Measurements from ENCODE around the gene KCNC3.

Gene KCNC3

GRCh38 chr19:50334741-50335421, 5.7 kb upstream of the KCNC3 start:
- no peak for TF ChIP-seq EZH2 (IDR thresholded peaks at IDR 0.05; ENCODE audit: borderline replicate concordance, low read length)
- TF ChIP-seq, protein P1, sequence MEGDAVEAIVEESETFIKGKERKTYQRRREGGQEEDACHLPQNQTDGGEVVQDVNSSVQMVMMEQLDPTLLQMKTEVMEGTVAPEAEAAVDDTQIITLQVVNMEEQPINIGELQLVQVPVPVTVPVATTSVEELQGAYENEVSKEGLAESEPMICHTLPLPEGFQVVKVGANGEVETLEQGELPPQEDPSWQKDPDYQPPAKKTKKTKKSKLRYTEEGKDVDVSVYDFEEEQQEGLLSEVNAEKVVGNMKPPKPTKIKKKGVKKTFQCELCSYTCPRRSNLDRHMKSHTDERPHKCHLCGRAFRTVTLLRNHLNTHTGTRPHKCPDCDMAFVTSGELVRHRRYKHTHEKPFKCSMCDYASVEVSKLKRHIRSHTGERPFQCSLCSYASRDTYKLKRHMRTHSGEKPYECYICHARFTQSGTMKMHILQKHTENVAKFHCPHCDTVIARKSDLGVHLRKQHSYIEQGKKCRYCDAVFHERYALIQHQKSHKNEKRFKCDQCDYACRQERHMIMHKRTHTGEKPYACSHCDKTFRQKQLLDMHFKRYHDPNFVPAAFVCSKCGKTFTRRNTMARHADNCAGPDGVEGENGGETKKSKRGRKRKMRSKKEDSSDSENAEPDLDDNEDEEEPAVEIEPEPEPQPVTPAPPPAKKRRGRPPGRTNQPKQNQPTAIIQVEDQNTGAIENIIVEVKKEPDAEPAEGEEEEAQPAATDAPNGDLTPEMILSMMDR (IDR thresholded peaks at IDR 0.05; ENCODE audit: low read length): no peak
- Histone ChIP-seq H3K4me1 (ENCODE audit: insufficient read depth, low read length, severe bottlenecking) (peaks cover 48% of the 10 kb centered on the region), H3K4me2 (ENCODE audit: low read length) (no peak overlapping the region)

GRCh38 chr19:50333737-50334617, 4.8 kb upstream of the KCNC3 start:
- H3K9ac ChIP-seq (ENCODE audit: low read length): peak overlapping the region; percentile 61
- peaks cover 51% of the 10 kb centered on the region for H3K4me1 ChIP-seq (ENCODE audit: insufficient read depth, low read length, severe bottlenecking)
- no peak overlapping the region for H2AFZ ChIP-seq (ENCODE audit: low read length)
- peak overlapping the region; percentile 87 for H3K27ac ChIP-seq (ENCODE audit: low read depth, low read length, poor library complexity, severe bottlenecking)
- peak overlapping the region; percentile 87 for H3K4me2 ChIP-seq (ENCODE audit: low read length)
- peak overlapping the region; percentile 69 for H3K4me3 ChIP-seq (ENCODE audit: low read depth, low read length, poor library complexity, severe bottlenecking)
- H4K20me1 ChIP-seq (ENCODE audit: insufficient read depth, low read length): no peaks in the 10 kb centered on the region
- no peaks in the 10 kb centered on the region for H3K27me3 ChIP-seq (ENCODE audit: insufficient read depth, low read length)
- TF ChIP-seq, protein P1 (IDR thresholded peaks at IDR 0.05; ENCODE audit: low read length): no peak
- TF ChIP-seq EZH2 (IDR thresholded peaks at IDR 0.05; ENCODE audit: borderline replicate concordance, low read length): no peak
- no peaks in the 10 kb centered on the region for H3K79me2 ChIP-seq (ENCODE audit: insufficient read depth, low read length)
- H3K9me3 ChIP-seq (ENCODE audit: low read length): no peaks in the 10 kb centered on the region
- H3K9me2 ChIP-seq (ENCODE audit: low read depth, low read length): no peaks in the 10 kb centered on the region
- peaks cover 39% of the 10 kb centered on the region for H3K36me3 ChIP-seq (ENCODE audit: insufficient read depth, low read length)
- peaks cover 4% of the 10 kb centered on the region; the same call in 1 of the 2 replicates for H3F3A ChIP-seq (ENCODE audit: insufficient read depth, low read length)

More at GRCh38 chr19:50334741-50335421, 5.7 kb upstream of the KCNC3 start:
- Histone ChIP-seq H3F3A (ENCODE audit: insufficient read depth, low read length) (peaks cover 4% of the 10 kb centered on the region; the same call in 1 of the 2 replicates), H3K9me3 (ENCODE audit: low read length) (no peaks in the 10 kb centered on the region), H3K9me2 (ENCODE audit: low read depth, low read length) (no peaks in the 10 kb centered on the region), H3K79me2 (ENCODE audit: insufficient read depth, low read length) (peaks cover 9% of the 10 kb centered on the region), H3K4me3 (ENCODE audit: low read depth, low read length, poor library complexity, severe bottlenecking) (no peak overlapping the region), H4K20me1 (ENCODE audit: insufficient read depth, low read length) (no peaks in the 10 kb centered on the region), H3K27ac (ENCODE audit: low read depth, low read length, poor library complexity, severe bottlenecking) (peak overlapping the region; percentile 60), H3K27me3 (ENCODE audit: insufficient read depth, low read length) (no peaks in the 10 kb centered on the region), H2AFZ (ENCODE audit: low read length) (no peak overlapping the region), H3K36me3 (ENCODE audit: insufficient read depth, low read length) (peaks cover 48% of the 10 kb centered on the region), H3K9ac (ENCODE audit: low read length) (no peak overlapping the region)

- peaks cover 54% of the 10 kb centered on the region for H3K4me1 ChIP-seq (ENCODE audit: insufficient read depth, low read length, severe bottlenecking)
- H4K20me1 ChIP-seq (ENCODE audit: insufficient read depth, low read length): no peaks in the 10 kb centered on the region
- no peaks in the 10 kb centered on the region for H3K79me2 ChIP-seq (ENCODE audit: insufficient read depth, low read length)
- TF ChIP-seq EZH2 (IDR thresholded peaks at IDR 0.05; ENCODE audit: borderline replicate concordance, low read length): no peak
- TF ChIP-seq, protein P1 (IDR thresholded peaks at IDR 0.05; ENCODE audit: low read length): no peak
- H3K4me3 ChIP-seq (ENCODE audit: low read depth, low read length, poor library complexity, severe bottlenecking): peak overlapping the region; percentile 69
- peak overlapping the region; percentile 87 for H3K4me2 ChIP-seq (ENCODE audit: low read length)
- no peaks in the 10 kb centered on the region for H3K9me3 ChIP-seq (ENCODE audit: low read length)
- H3K27ac ChIP-seq (ENCODE audit: low read depth, low read length, poor library complexity, severe bottlenecking): peak overlapping the region; percentile 87
- H3K36me3 ChIP-seq (ENCODE audit: insufficient read depth, low read length): peaks cover 34% of the 10 kb centered on the region
- H3K9me2 ChIP-seq (ENCODE audit: low read depth, low read length): no peaks in the 10 kb centered on the region
- H3F3A ChIP-seq (ENCODE audit: insufficient read depth, low read length): peaks cover 4% of the 10 kb centered on the region; the same call in 1 of the 2 replicates
- peak overlapping the region; percentile 61 for H3K9ac ChIP-seq (ENCODE audit: low read length)
- H2AFZ ChIP-seq (ENCODE audit: low read length): no peak overlapping the region
- no peaks in the 10 kb centered on the region for H3K27me3 ChIP-seq (ENCODE audit: insufficient read depth, low read length)
Measured at GRCh38 chr19:50333235-50333736, 4.1 kb upstream of the KCNC3 start.
